ENCODE measurements around the gene EIF2S1.

Gene EIF2S1

GRCh38 chr14:67389811-67390534, 29.8 kb downstream of the EIF2S1 start:
- TF ChIP-seq CTCF (IDR thresholded peaks at IDR 0.05; ENCODE audit: extremely low read depth, insufficient read depth, missing control alignments) = no peak
- DNase-seq (ENCODE audit: low spot score) = no peak
- in situ Hi-C loops (cut with MboI; ENCODE audit: low pct_unique_long_range_greater_than_20kb, low sequenced_read_pairs, unreplicated experiment) = no loop called here

GRCh38 chr14:67391268-67391667, 31.1 kb downstream of the EIF2S1 start:
- TF ChIP-seq CTCF (IDR thresholded peaks at IDR 0.05; ENCODE audit: extremely low read depth, insufficient read depth, missing control alignments) = no peak
- in situ Hi-C loops (cut with MboI; ENCODE audit: low pct_unique_long_range_greater_than_20kb, low sequenced_read_pairs, unreplicated experiment) = no loop called here
- no peak for DNase-seq (ENCODE audit: low spot score)

- DNase-seq (ENCODE audit: low spot score) = no peak
- in situ Hi-C loops (cut with MboI; ENCODE audit: low pct_unique_long_range_greater_than_20kb, low sequenced_read_pairs, unreplicated experiment) = no loop called here
- TF ChIP-seq CTCF (IDR thresholded peaks at IDR 0.05; ENCODE audit: extremely low read depth, insufficient read depth, missing control alignments) = no peak
Measured at GRCh38 chr14:67392123-67392522, 32.0 kb downstream of the EIF2S1 start.

GRCh38 chr14:67392800-67393199, 32.7 kb downstream of the EIF2S1 start:
- DNase-seq (ENCODE audit: low spot score) = no peak
- no peak for TF ChIP-seq CTCF (IDR thresholded peaks at IDR 0.05; ENCODE audit: extremely low read depth, insufficient read depth, missing control alignments)
- in situ Hi-C loops (cut with MboI; ENCODE audit: low pct_unique_long_range_greater_than_20kb, low sequenced_read_pairs, unreplicated experiment) = no loop called here

GRCh38 chr14:67393689-67394088, 33.6 kb downstream of the EIF2S1 start:
- no peak for TF ChIP-seq CTCF (IDR thresholded peaks at IDR 0.05; ENCODE audit: extremely low read depth, insufficient read depth, missing control alignments)
- no peak for DNase-seq (ENCODE audit: low spot score)
- in situ Hi-C loops (cut with MboI; ENCODE audit: low pct_unique_long_range_greater_than_20kb, low sequenced_read_pairs, unreplicated experiment) = no loop called here

- in situ Hi-C loops (cut with MboI; ENCODE audit: low pct_unique_long_range_greater_than_20kb, low sequenced_read_pairs, unreplicated experiment) = no loop called here
- DNase-seq (ENCODE audit: low spot score) = no peak
- TF ChIP-seq CTCF (IDR thresholded peaks at IDR 0.05; ENCODE audit: extremely low read depth, insufficient read depth, missing control alignments) = no peak
Measured at GRCh38 chr14:67395086-67395875, 35.2 kb downstream of the EIF2S1 start.
